ENCODE results near the gene TNPO2.

Gene TNPO2

GRCh38 chr19:12708641-12709040 lies 15.1 kb downstream of the TNPO2 start (continued):
- TF ChIP-seq ZNF518A (tag by site-specific recombination; conservative IDR thresholded peaks at IDR 0.05; ENCODE audit: low read depth) (no peak), ZNF555 (tag by site-specific recombination; conservative IDR thresholded peaks at IDR 0.05) (no peak), PRDM4 (tag by site-specific recombination; IDR thresholded peaks at IDR 0.05) (no peak), MYNN (tag by site-specific recombination; IDR thresholded peaks at IDR 0.05; ENCODE audit: borderline replicate concordance) (no peak)
- TF ChIP-seq, protein P1, sequence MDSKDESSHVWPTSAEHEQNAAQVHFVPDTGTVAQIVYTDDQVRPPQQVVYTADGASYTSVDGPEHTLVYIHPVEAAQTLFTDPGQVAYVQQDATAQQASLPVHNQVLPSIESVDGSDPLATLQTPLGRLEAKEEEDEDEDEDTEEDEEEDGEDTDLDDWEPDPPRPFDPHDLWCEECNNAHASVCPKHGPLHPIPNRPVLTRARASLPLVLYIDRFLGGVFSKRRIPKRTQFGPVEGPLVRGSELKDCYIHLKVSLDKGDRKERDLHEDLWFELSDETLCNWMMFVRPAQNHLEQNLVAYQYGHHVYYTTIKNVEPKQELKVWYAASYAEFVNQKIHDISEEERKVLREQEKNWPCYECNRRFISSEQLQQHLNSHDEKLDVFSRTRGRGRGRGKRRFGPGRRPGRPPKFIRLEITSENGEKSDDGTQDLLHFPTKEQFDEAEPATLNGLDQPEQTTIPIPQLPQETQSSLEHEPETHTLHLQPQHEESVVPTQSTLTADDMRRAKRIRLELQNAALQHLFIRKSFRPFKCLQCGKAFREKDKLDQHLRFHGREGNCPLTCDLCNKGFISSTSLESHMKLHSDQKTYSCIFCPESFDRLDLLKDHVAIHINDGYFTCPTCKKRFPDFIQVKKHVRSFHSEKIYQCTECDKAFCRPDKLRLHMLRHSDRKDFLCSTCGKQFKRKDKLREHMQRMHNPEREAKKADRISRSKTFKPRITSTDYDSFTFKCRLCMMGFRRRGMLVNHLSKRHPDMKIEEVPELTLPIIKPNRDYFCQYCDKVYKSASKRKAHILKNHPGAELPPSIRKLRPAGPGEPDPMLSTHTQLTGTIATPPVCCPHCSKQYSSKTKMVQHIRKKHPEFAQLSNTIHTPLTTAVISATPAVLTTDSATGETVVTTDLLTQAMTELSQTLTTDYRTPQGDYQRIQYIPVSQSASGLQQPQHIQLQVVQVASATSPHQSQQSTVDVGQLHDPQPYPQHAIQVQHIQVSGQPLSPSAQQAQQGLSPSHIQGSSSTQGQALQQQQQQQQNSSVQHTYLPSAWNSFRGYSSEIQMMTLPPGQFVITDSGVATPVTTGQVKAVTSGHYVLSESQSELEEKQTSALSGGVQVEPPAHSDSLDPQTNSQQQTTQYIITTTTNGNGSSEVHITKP (tag by site-specific recombination; IDR thresholded peaks at IDR 0.05) = no peak
- TF ChIP-seq, protein P2, sequence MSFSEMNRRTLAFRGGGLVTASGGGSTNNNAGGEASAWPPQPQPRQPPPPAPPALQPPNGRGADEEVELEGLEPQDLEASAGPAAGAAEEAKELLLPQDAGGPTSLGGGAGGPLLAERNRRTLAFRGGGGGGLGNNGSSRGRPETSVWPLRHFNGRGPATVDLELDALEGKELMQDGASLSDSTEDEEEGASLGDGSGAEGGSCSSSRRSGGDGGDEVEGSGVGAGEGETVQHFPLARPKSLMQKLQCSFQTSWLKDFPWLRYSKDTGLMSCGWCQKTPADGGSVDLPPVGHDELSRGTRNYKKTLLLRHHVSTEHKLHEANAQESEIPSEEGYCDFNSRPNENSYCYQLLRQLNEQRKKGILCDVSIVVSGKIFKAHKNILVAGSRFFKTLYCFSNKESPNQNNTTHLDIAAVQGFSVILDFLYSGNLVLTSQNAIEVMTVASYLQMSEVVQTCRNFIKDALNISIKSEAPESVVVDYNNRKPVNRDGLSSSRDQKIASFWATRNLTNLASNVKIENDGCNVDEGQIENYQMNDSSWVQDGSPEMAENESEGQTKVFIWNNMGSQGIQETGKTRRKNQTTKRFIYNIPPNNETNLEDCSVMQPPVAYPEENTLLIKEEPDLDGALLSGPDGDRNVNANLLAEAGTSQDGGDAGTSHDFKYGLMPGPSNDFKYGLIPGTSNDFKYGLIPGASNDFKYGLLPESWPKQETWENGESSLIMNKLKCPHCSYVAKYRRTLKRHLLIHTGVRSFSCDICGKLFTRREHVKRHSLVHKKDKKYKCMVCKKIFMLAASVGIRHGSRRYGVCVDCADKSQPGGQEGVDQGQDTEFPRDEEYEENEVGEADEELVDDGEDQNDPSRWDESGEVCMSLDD (tag by site-specific recombination; IDR thresholded peaks at IDR 0.05) = no peak

DNA sequence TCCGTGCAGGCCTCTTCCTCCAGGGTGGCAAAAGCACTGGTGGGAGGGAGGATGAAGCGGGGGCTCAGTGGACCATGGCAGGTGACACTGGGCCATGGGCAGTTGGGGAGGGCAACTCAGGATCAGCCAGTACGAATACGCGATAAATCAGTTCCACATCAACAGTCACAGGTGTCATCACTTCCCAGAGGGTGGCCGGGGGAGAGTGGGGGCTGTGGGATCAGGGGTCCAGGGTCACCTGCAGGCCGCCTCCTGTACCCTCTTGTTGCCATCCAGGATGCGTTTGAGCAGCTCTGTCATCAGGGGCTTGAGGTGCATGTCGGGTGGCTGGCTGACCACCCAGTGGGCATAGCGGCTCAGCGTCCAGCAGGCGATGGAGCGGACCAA lies 17.4 kb downstream of the TNPO2 start:
- POLR2A ChIA-PET = interaction anchor here (0.6 kb wide), 1 partner anchor 14 kb away, joined by 4 read pairs; no protein-coding TSS in a partner anchor
- H3K4me3 ChIP-seq (ENCODE audit: low read depth, low read length) = no peak overlapping the region
- H3K36me3 ChIP-seq (ENCODE audit: control insufficient read depth in 2 of 2, insufficient read depth in 1 of 2, low read length in 2 of 2) = peaks cover 67 to 97% of the 10 kb centered on the region in 2 experiments
- no peak for TF ChIP-seq ZNF791 (tag by site-specific recombination; IDR thresholded peaks at IDR 0.05)
- TF ChIP-seq, protein P3, sequence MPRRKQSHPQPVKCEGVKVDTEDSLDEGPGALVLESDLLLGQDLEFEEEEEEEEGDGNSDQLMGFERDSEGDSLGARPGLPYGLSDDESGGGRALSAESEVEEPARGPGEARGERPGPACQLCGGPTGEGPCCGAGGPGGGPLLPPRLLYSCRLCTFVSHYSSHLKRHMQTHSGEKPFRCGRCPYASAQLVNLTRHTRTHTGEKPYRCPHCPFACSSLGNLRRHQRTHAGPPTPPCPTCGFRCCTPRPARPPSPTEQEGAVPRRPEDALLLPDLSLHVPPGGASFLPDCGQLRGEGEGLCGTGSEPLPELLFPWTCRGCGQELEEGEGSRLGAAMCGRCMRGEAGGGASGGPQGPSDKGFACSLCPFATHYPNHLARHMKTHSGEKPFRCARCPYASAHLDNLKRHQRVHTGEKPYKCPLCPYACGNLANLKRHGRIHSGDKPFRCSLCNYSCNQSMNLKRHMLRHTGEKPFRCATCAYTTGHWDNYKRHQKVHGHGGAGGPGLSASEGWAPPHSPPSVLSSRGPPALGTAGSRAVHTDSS (tag by site-specific recombination; IDR thresholded peaks at IDR 0.05) = no peak
- TF ChIP-seq ZBTB8A (tag by site-specific recombination; IDR thresholded peaks at IDR 0.05) = no peak
- no peak for TF ChIP-seq ZNF660 (tag by site-specific recombination; IDR thresholded peaks at IDR 0.05)
- TF ChIP-seq SETDB1 (IDR thresholded peaks at IDR 0.05; ENCODE audit: insufficient read length, low read length) = no peak
- H3K4me1 ChIP-seq (ENCODE audit: control insufficient read depth, insufficient read depth, low read length) = no peaks in the 10 kb centered on the region
- CTCF ChIA-PET = interaction anchor here (0.6 kb wide), 1 partner anchor 27 kb away, joined by 3 read pairs; no protein-coding TSS in a partner anchor
- H3K27ac ChIP-seq (ENCODE audit: extremely low read depth, low read depth, low read length) = no peak overlapping the region
- H3K9me3 ChIP-seq (ENCODE audit: control insufficient read depth, insufficient read depth, low read depth, low read length) = no peaks in the 10 kb centered on the region
